Thoracic aorta (tissue), 2 donors: Measurements from ENCODE around the gene SLCO4A1. TPM values are rescaled to one million over a fixed set of nuclear protein-coding genes. Genes with fewer than 3 reads are reported as not detected.

Experiments used
- ATAC-seq: fragments of 150-250 bp; one replicate; pipeline ENCODE4 v1.8.0; 2017; ENCODE audit warnings: low read depth; ENCODE audit not compliant: insufficient number of reproducible peaks, low FRiP score
- DNase-seq: peaks from one replicate; pipeline ENCODE4 v3.0.0-alpha.2; 2020; ENCODE audit warnings: low spot score
- H3K27ac ChIP-seq, 2 donors: fragments of 200-600 bp; sonication (generic); 1 replicate in 1 of 2; 2 replicates in 1 of 2; pipeline ENCODE4 v1.5.1; 2016; ENCODE audit warnings: mild to moderate bottlenecking in 2 of 2, moderate library complexity in 2 of 2
- H3K27me3 ChIP-seq: fragments of 200-600 bp; sonication (generic); replicated peaks from 2 replicates; pipeline ENCODE4 v1.6.0; 2016; ENCODE audit warnings: mild to moderate bottlenecking; ENCODE audit not compliant: insufficient read depth
- H3K36me3 ChIP-seq: fragments of 200-600 bp; sonication (generic); one replicate; pipeline ENCODE4 v1.5.1; 2016
- H3K4me1 ChIP-seq, 2 donors: fragments of 200-600 bp; sonication (generic); 1 replicate in 1 of 2; 2 replicates in 1 of 2; pipeline versions ENCODE4 v1.5.1 to v1.6.0; 2016; ENCODE audit warnings: low read depth in 2 of 2, mild to moderate bottlenecking in 1 of 2; ENCODE audit not compliant: control insufficient read depth in 1 of 2
- H3K4me3 ChIP-seq: fragments of 200-600 bp; sonication (generic); 2 replicates; pipeline ENCODE4 v1.5.1; 2016; ENCODE audit warnings: mild to moderate bottlenecking
- H3K9me3 ChIP-seq: fragments of 200-600 bp; sonication (generic); 2 replicates; pipeline ENCODE4 v1.5.1; 2016
- CTCF ChIP-seq: fragments of 200-600 bp; sonication (generic); IDR thresholded peaks from one replicate; pipeline ENCODE4 v1.5.1; 2019; ENCODE audit warnings: antibody characterized with exemption
- total RNA-seq, 2 donors: library from RNA; depleted of rRNA; stranded (reverse); fragments of >200 nt; gene quantifications; one replicate each; pipeline versions ENCODE4 v1.1.0 to v1.2.3, GENCODE V29; 2016

The SLCO4A1 gene
- total RNA-seq, 2 donors from 2014 or later, result 22.1 to 26.0 TPM

- Histone ChIP-seq H3K4me1 (peaks cover 10 to 16% of the 10 kb centered on the region in 2 donors), H3K4me3 (no peak overlapping the region), H3K27me3 (no peaks in the 10 kb centered on the region), H3K36me3 (no peaks in the 10 kb centered on the region), H3K9me3 (no peaks in the 10 kb centered on the region), H3K27ac (peak overlapping the region; percentile 81 to 84)
- no peak for TF ChIP-seq CTCF
- DNase-seq (no peak), ATAC-seq (no peak)
Measured at GRCh38 chr20:62653373-62653772, 11.1 kb downstream of the SLCO4A1 start.

- H3K4me3 ChIP-seq, result no peak overlapping the region
- TF ChIP-seq CTCF, result no peak
- no peaks in the 10 kb centered on the region for H3K27me3 ChIP-seq
- no peaks in the 10 kb centered on the region for H3K9me3 ChIP-seq
- no peak for ATAC-seq
- no peak overlapping the region for H3K27ac ChIP-seq
- no peak for DNase-seq
- peaks cover 10 to 16% of the 10 kb centered on the region in 2 donors for H3K4me1 ChIP-seq
- H3K36me3 ChIP-seq, result no peaks in the 10 kb centered on the region
Measured at GRCh38 chr20:62653951-62654685, 11.8 kb downstream of the SLCO4A1 start.

GRCh38 chr20:62655282-62656196 lies 13.2 kb downstream of the SLCO4A1 start:
- H3K27ac ChIP-seq, result no peak overlapping the region
- no peak overlapping the region for H3K4me3 ChIP-seq
- no peaks in the 10 kb centered on the region for H3K36me3 ChIP-seq
- ATAC-seq (no peak), DNase-seq (no peak)
- no peak for TF ChIP-seq CTCF
- H3K4me1 ChIP-seq, result peaks cover 10 to 16% of the 10 kb centered on the region in 2 donors
- no peaks in the 10 kb centered on the region for H3K27me3 ChIP-seq
- H3K9me3 ChIP-seq, result no peaks in the 10 kb centered on the region

- Histone ChIP-seq H3K27ac (no peak overlapping the region), H3K4me1 (peaks cover 10 to 15% of the 10 kb centered on the region in 2 donors), H3K27me3 (no peaks in the 10 kb centered on the region), H3K36me3 (no peaks in the 10 kb centered on the region), H3K9me3 (no peaks in the 10 kb centered on the region), H3K4me3 (no peak overlapping the region)
- no peak for DNase-seq
- TF ChIP-seq CTCF, result no peak
- no peak for ATAC-seq
Measured at GRCh38 chr20:62656197-62656918, 14.1 kb downstream of the SLCO4A1 start.
